Epithelial cell of prostate (primary cell): ENCODE data around the gene SNTG2.
A peak's percentile ranks its signal among the peaks of the same experiment; 100 is the strongest.

Experiments
- DNase-seq: peaks from one replicate; pipeline ENCODE4 v3.0.0-alpha.2; 2011; ENCODE audit warnings: low read depth, low spot score
- H3K27ac ChIP-seq: fragments of 450-650 bp; 2 replicates; pipeline ENCODE4 v1.5.1; 2017; ENCODE audit warnings: mild to moderate bottlenecking

SNTG2 gene

GRCh38 chr2:1041012-1041805 lies 90.6 kb downstream of the SNTG2 start:
- H3K27ac ChIP-seq = no peak overlapping the region
- DNase-seq = no peak

DNA sequence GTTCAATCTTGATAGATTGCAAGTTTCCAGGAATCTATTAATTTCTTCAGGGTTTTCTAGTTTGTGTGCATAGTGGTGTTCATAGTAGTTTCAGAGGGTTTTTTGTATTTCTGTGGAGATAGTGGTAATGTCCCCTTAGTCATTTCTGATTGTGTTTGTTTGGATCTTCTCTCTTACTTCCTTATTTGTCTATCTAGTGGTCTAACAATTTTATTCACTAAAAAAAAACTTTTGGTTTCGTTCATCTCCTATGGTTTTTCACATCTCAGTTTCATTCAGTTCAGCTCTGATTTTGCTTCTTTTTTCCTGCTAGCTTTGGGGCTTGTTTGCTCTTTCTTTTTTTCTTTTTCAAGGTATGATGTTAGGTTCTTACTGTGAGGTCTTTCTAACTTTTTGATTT lies 94.5 kb downstream of the SNTG2 start:
- no peak overlapping the region for H3K27ac ChIP-seq
- no peak for DNase-seq

DNA sequence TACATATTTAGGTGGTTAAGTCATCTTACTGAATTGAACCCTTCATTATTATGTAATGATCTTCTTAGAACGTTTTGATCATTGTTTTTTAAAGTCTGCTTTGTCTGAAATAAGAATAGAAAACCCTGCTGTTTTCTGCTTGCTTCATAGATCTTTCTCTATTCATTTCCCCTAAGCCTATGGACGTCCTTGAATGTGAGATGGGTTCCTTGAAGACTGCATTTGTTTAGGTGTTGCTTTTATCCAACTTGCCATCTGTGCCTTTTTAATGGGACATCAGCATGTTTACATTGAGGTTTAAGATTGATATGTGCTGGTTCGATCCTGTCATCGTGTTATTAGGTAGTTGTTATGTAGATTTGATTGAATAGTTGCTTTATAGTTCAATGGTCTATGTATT lies 95.4 kb downstream of the SNTG2 start:
- H3K27ac ChIP-seq = no peak overlapping the region
- DNase-seq = no peak

GRCh38 chr2:1047485-1047884 lies 96.8 kb downstream of the SNTG2 start:
- H3K27ac ChIP-seq = no peak overlapping the region
- DNase-seq = no peak

DNA sequence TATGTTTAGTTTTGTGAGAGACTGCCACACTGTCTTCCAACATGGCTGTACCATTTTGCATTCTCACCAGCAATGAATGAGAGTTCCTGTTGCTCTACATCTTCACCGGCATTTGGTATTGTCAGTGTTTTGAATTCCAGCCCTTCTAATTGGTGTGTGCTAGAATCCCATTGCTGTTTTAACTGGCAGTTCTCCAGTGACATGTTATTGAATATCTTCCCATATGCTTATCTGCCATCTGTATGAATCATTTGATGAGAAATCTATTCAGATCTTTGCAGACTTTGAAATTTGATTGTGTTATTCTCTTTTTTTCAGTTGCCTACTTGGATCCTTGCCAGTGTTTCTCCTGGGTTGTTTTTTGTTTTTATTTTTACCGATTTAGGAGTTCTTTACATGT lies 99.0 kb downstream of the SNTG2 start:
- DNase-seq = no peak
- no peak overlapping the region for H3K27ac ChIP-seq

DNA sequence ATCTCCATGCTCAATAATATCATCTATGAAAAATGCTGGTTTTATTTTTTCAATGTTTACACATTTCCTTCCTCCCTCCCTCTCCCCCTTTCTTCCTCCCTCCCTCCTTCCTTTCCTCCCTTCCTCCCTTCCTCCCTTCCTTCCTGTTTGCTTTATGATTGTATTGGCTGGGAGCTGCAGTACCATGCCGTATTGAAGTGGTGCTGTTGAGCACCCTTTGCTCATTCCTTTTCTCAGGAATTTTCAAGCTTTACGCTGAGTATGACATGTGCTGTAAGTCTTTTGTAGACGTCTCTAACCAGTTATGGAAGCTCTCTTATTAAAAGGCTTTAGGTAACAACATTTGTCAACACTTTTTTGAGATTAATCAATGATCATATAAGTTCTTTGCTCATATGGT lies 100.4 kb downstream of the SNTG2 start:
- no peak for DNase-seq
- no peak overlapping the region for H3K27ac ChIP-seq

DNA sequence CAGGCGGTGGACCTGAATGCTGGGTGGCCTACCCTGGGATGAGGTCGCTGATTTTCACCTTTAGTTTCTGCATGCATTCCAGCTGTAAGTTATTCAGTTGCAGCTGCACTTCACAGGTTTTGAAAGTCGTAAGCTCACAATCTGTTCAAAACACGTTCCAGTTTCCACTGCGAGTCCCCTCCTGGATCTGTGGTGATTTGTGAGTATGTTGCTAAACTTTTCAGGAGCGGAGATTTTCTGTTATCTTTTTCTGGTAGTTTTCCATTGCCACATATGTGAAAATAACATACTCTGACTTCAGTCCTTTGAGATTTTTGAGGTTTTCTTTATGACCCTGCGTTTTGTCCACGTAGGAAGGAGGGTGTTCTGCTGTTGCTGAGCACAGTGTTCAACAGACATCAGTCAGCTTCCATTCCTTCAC lies 102.1 kb downstream of the SNTG2 start:
- H3K27ac ChIP-seq = no peak overlapping the region
- no peak for DNase-seq

- H3K27ac ChIP-seq = no peak overlapping the region
- no peak for DNase-seq
Measured at GRCh38 chr2:1053786-1054185, 103.1 kb downstream of the SNTG2 start.

DNA sequence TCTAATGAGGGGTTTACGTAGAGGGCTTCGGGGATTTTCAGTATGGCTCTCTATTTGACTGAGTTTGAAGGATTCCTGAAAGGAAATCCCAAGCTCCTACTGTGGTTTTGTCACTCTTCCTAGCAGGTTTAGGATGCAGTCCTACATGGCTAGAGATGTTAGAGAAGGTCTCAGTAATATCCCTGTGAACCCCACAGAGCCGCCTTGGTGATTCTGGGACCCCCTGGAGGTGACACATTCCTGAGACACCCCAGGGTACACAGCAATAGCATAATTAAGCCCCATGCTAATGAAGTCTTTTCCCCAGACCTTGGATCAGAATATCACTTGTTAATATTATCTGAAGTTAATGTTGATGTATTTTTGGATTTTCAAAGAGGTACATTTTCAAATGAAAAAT lies 103.8 kb downstream of the SNTG2 start:
- DNase-seq = no peak
- H3K27ac ChIP-seq = no peak overlapping the region

- peak overlapping the region; percentile 39 for H3K27ac ChIP-seq
- DNase-seq = no peak
Measured at GRCh38 chr2:1055014-1055595, 104.5 kb downstream of the SNTG2 start.

- no peak overlapping the region for H3K27ac ChIP-seq
- no peak for DNase-seq
Measured at GRCh38 chr2:1060372-1060771, 109.7 kb downstream of the SNTG2 start.

DNA sequence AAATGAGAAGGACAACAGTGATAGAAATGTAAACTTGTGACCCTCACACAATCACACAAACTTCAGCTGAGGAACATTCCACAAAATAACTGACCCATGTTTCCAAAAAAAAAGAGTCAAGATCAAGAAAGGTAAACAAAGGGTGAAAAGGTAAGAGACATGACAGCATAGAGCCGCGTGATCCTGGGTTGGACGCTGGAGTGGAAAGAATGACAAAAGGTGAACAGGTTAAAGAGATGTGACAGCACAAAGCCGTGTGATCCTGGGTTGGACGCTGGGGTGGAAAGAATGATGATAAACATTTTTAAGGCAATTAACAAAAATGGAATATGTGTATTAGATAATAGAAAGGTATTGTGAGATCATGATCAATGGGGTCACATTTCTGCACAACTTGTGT lies 110.3 kb downstream of the SNTG2 start:
- no peak overlapping the region for H3K27ac ChIP-seq
- DNase-seq = no peak

DNA sequence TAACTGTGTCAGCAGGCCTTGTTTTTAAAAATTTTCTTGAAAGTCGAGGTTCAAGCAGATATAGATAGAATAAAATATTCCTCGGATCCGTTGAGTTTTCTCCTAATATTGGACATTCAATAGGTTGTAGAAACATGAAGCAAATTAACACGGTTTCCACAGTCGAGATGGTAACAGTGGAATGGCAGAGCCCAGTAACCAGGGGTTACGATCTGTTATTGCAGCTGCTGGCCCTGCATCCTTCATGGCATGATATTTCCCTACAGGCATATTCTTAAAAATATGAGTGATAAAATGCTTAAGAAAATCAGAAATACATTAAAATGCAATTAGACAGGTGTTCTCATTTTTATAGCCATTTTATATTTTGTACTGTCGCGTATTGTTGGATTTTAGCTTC lies 117.6 kb downstream of the SNTG2 start:
- DNase-seq = no peak
- H3K27ac ChIP-seq = no peak overlapping the region

GRCh38 chr2:1068822-1069221 lies 118.2 kb downstream of the SNTG2 start:
- no peak overlapping the region for H3K27ac ChIP-seq
- DNase-seq = no peak

- H3K27ac ChIP-seq = no peak overlapping the region
- DNase-seq = no peak
Measured at GRCh38 chr2:1069847-1070246, 119.2 kb downstream of the SNTG2 start.

DNA sequence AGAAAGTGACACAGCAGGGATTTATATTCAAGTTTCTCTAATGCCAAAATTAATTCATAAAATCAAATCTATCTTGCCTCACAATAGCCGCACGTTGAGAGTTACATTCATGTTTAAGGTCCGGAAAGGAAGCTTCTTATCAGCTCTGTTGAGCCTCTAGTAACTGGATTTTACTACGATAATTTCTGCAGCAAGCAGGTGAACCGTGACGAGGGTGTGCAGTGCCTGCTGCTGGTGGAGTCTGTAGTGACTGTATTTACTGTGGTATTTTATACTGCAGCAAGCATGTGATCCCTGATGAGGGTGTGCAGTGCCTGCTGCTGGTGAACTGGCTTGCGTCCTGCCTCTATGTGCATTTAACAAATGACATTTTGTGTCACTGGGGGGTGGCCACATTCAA lies 120.0 kb downstream of the SNTG2 start:
- no peak overlapping the region for H3K27ac ChIP-seq
- DNase-seq = no peak

- DNase-seq = no peak
Measured at GRCh38 chr2:1071650-1072049, 121.0 kb downstream of the SNTG2 start.

DNA sequence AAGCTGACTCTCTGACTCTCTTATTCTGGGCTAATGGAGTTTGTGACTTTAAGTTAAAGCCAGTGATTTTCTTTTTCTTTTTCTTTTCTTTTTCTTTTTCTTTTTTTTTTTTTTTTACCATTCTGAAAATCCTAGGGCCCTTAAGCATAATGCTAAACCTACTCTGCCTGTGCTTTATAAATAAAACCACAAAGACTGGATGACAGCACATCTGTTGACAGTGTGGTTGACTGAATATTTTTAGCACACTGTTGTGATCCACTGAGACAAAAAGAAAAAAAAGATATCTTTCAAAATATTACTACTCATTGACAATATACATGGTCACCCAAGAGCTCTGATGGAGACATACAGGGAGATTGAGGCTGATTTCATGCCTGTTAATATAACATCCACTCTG lies 121.6 kb downstream of the SNTG2 start:
- DNase-seq = no peak
- no peak overlapping the region for H3K27ac ChIP-seq

More at GRCh38 chr2:1071650-1072049, 121.0 kb downstream of the SNTG2 start:
- H3K27ac ChIP-seq = no peak overlapping the region

DNA sequence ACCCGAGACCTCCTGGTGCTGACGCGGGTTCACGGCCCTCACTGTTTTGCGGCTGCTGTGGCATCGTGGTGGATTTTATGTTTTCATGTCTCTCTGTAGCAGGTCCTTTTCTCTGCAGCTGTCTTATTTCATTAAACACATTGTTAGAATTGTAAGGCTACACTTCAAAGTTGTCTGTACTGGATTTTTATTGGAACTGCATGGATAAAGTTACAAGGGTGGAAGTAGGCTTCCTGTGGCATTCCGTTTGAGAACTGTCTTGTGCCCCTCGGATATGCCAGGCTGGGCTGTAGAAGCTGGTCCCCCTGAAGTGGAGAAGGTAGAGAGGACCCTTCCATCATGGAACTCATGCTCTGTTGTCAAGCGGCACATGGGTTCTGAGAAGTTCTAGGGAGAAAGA lies 127.3 kb downstream of the SNTG2 start:
- no peak overlapping the region for H3K27ac ChIP-seq
- DNase-seq = no peak

- H3K27ac ChIP-seq = no peak overlapping the region
- no peak for DNase-seq
Measured at GRCh38 chr2:1078326-1078725, 127.7 kb downstream of the SNTG2 start.

GRCh38 chr2:1079873-1080799 lies 129.5 kb downstream of the SNTG2 start:
- DNase-seq = no peak
- H3K27ac ChIP-seq = no peak overlapping the region
